Measurements from ENCODE around the gene PROK1. TPM values are rescaled to one million over a fixed set of nuclear protein-coding genes. Genes with fewer than 3 reads are reported as not detected.

Gene PROK1
- polyA plus RNA-seq, 2 of the 4 experiments (the other 2 are of a cell fraction), result not detected

DNA sequence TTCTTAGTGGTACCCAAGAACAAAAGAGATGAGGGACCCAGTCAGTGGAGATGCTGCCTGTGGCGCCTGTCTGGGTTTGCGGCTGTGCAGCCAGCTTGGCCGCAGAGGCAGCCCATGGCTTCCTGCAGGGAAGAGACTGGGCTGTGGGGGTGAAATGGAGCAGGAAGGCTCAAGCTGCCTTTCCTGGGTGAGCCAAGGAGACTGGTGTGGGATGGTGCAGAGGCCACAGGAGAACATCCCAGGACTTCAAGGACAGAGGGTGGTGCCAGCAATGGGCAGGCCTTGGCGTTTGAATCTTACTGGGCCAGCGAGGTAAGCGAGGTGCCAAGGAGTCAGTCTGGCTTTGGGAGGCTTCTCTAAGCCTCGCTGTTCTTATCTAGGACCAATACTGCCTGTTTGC is 41.6 kb downstream of the PROK1 start:
- Histone ChIP-seq H3K4me2 (no peak overlapping the region), H3K9me3 (no peaks in the 10 kb centered on the region), H3K4me3 (no peak overlapping the region), H3K27ac (no peak overlapping the region), H3K4me1 (peaks cover 2% of the 10 kb centered on the region; the same call in 1 of the 3 replicates)
- WGBS (ENCODE audit: missing lambda C conversion rate), result 85% methylated on average over 4 of the region's 7 CpGs
- ChIA-PET POLR2A (no interaction called here), CTCF (interaction anchor here (0.8 to 11.6 kb wide), 5 partner anchors 15 to 295 kb away, joined by 4 to 256 read pairs (median 11); partner anchors contain the start of gene KCNC4)
- ATAC-seq, result no peak
- TF ChIP-seq NR3C1 (IDR thresholded peaks at IDR 0.05) (no peak), ZC3H11A (IDR thresholded peaks at IDR 0.05) (no peak), HOXA7 (CRISPR knock-in tag; IDR thresholded peaks at IDR 0.05) (no peak)
- FAIRE-seq, result no peak
- DNase-seq (ENCODE audit: low read depth in 1 of 2, low spot score in 1 of 2), result no peak

- DNase-seq (ENCODE audit: low read depth in 1 of 2, low spot score in 1 of 2), result no peak
- TF ChIP-seq CBX2 (IDR thresholded peaks at IDR 0.05; ENCODE audit: borderline replicate concordance, low read depth) (no peak), ZFP36 (IDR thresholded peaks at IDR 0.05; ENCODE audit: borderline replicate concordance, partially characterized antibody) (no peak)
- ChIA-PET POLR2A (no interaction called here), CTCF (interaction anchor here (2.4 to 11.6 kb wide), 3 partner anchors 29 to 288 kb away, joined by 11 to 256 read pairs (median 165); partner anchors contain the start of gene KCNC4)
- Histone ChIP-seq H3K27ac (no peak overlapping the region), H3K4me1 (no peaks in the 10 kb centered on the region), H3K9me3 (no peaks in the 10 kb centered on the region), H3K4me3 (no peak overlapping the region), H3K4me2 (no peak overlapping the region)
- no peak for FAIRE-seq
- 88% methylated on average over 5 of the region's 5 CpGs for WGBS (ENCODE audit: missing lambda C conversion rate)
- no peak for ATAC-seq
These were observed 42.2 kb downstream of the PROK1 start for GRCh38 chr1:110493059-110493699.

- H3K4me1 ChIP-seq, result no peaks in the 10 kb centered on the region
- DNase-seq (ENCODE audit: low read depth in 1 of 2, low spot score in 1 of 2), result no peak
- H3K4me3 ChIP-seq, result no peak overlapping the region
- TF ChIP-seq CBX8 (IDR thresholded peaks at IDR 0.05), result no peak
- TF ChIP-seq TFCP2L1 (CRISPR knock-in tag; IDR thresholded peaks at IDR 0.05), result no peak
- no peak for TF ChIP-seq NPAS2 (CRISPR knock-in tag; IDR thresholded peaks at IDR 0.05; ENCODE audit: borderline replicate concordance)
- no peak for TF ChIP-seq KDM5A (IDR thresholded peaks at IDR 0.05)
- no peak for TF ChIP-seq BHLHE40 (IDR thresholded peaks at IDR 0.05; ENCODE audit: low read depth, low read length)
- no peak for TF ChIP-seq FOSL2 (IDR thresholded peaks at IDR 0.05)
- TF ChIP-seq FOSL2 (CRISPR knock-in tag; IDR thresholded peaks at IDR 0.05), result no peak
- no peak for TF ChIP-seq PHF8 (IDR thresholded peaks at IDR 0.05; ENCODE audit: borderline replicate concordance, low read depth)
- TF ChIP-seq ZSCAN20 (CRISPR knock-in tag; IDR thresholded peaks at IDR 0.05), result no peak
- TF ChIP-seq CEBPB (IDR thresholded peaks at IDR 0.05), result no peak
- no peak for TF ChIP-seq EHF (CRISPR knock-in tag; IDR thresholded peaks at IDR 0.05)
- TF ChIP-seq, protein P1, sequence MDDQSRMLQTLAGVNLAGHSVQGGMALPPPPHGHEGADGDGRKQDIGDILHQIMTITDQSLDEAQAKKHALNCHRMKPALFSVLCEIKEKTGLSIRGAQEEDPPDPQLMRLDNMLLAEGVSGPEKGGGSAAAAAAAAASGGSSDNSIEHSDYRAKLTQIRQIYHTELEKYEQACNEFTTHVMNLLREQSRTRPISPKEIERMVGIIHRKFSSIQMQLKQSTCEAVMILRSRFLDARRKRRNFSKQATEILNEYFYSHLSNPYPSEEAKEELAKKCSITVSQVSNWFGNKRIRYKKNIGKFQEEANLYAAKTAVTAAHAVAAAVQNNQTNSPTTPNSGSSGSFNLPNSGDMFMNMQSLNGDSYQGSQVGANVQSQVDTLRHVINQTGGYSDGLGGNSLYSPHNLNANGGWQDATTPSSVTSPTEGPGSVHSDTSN (IDR thresholded peaks at IDR 0.05), result no peak
- TF ChIP-seq RARB (CRISPR knock-in tag; IDR thresholded peaks at IDR 0.05), result no peak
- no peak for TF ChIP-seq FOXS1 (CRISPR knock-in tag; IDR thresholded peaks at IDR 0.05)
- no peak for TF ChIP-seq RCOR1 (IDR thresholded peaks at IDR 0.05; ENCODE audit: low read depth, low read length)
- CTCF ChIA-PET, result interaction anchor here (4.5 to 11.6 kb wide), 4 partner anchors 30 to 289 kb away, joined by 27 to 256 read pairs (median 156); partner anchors contain the start of gene KCNC4
- no peak overlapping the region for H3K4me2 ChIP-seq
- FAIRE-seq, result no peak
- POLR2A ChIA-PET, result no interaction called here
- H3K27ac ChIP-seq, result no peak overlapping the region
- H3K9me3 ChIP-seq, result no peaks in the 10 kb centered on the region
- 94% methylated on average over 2 of the region's 5 CpGs for WGBS (ENCODE audit: missing lambda C conversion rate)
- no peak for ATAC-seq
These were observed 43.1 kb downstream of the PROK1 start for GRCh38 chr1:110494036-110494435.
